Testis (tissue), 3 donors: ENCODE measurements around the gene STARD5. TPM values are rescaled to one million over a fixed set of nuclear protein-coding genes. Genes with fewer than 3 reads are reported as not detected.

ENCODE experiments used
- DNase-seq: peaks from one replicate; pipeline ENCODE4 v3.0.0-alpha.2; 2019
- H3K27ac ChIP-seq, 2 donors: fragments of 200-600 bp; sonication (generic); one replicate each; pipeline ENCODE4 v1.5.1; 2019
- H3K27me3 ChIP-seq: fragments of 200-600 bp; sonication (generic); one replicate; pipeline ENCODE4 v1.5.1; 2019
- H3K36me3 ChIP-seq: fragments of 200-600 bp; sonication (generic); one replicate; pipeline ENCODE4 v1.5.1; 2017; ENCODE audit warnings: low read depth; ENCODE audit errors: missing control alignments
- H3K4me1 ChIP-seq: fragments of 200-600 bp; sonication (generic); one replicate; pipeline ENCODE4 v1.5.1; 2019
- H3K4me3 ChIP-seq, 2 donors: fragments of 200-600 bp; sonication (generic); one replicate each; pipeline ENCODE4 v1.5.1; 2017 to 2019
- H3K9me3 ChIP-seq: fragments of 200-600 bp; sonication (generic); one replicate; pipeline ENCODE4 v1.5.1; 2017
- CTCF ChIP-seq, 3 experiments: fragments of 450-650 bp in 2 of 3; fragments of 200-600 bp in 1 of 3; sonication (generic) in 1 of 3; IDR thresholded peaks; one replicate each; pipeline ENCODE4 v1.5.1; 2016 to 2019; ENCODE audit warnings: antibody characterized with exemption in 3 of 3, mild to moderate bottlenecking in 2 of 3, moderate library complexity in 1 of 3
- POLR2A ChIP-seq: fragments of 450-650 bp; IDR thresholded peaks from one replicate; pipeline ENCODE4 v1.6.1; 2017; ENCODE audit warnings: antibody characterized with exemption, mild to moderate bottlenecking, moderate library complexity
- WGBS, 2 donors: methylation state at CpG; one replicate each; pipeline ENCODE4 v1.1.5; 2018; 5-methylcytosine and 5-hydroxymethylcytosine counted together
- intact Hi-C: fragments of 100-400 bp; cut with DNase I; formaldehyde crosslinking; loops from one replicate; pipeline ENCODE4 v1.15.1; 2023; ENCODE audit warnings: low total_unique reads
- polyA plus RNA-seq: library from polyadenylated mRNA; stranded (reverse); fragments of 350-450 nt; fragmentation: Illumina TruSeq; extraction: RNeasy Lipid Tissue Mini Kit (QIAGEN cat#74804); gene quantifications from one replicate; pipeline ENCODE4 v1.2.3, GENCODE V29; 2014; ENCODE audit warnings: low read depth, low replicate concordance; ENCODE audit not compliant: insufficient read depth
- total RNA-seq, 2 donors: library from RNA; depleted of rRNA; stranded (reverse); fragments of >200 nt; gene quantifications; one replicate each; pipeline ENCODE4 v1.2.3, GENCODE V29; 2016

Gene STARD5
- total and polyA plus RNA-seq, 3 donors from 2014 or later, result 8.7 to 16.2 (median 15.7) TPM

- no peak for DNase-seq
- Histone ChIP-seq H3K27me3 (no peaks in the 10 kb centered on the region), H3K27ac (no peak overlapping the region), H3K4me3 (no peak overlapping the region), H3K4me1 (no peaks in the 10 kb centered on the region), H3K36me3 (no peaks in the 10 kb centered on the region), H3K9me3 (no peaks in the 10 kb centered on the region)
- intact Hi-C loops, result no loop called here
- no peak for TF ChIP-seq CTCF (IDR thresholded peaks at IDR 0.05)
- TF ChIP-seq POLR2A, result no peak
- 82 to 86% methylated on average over 4 of the region's 4 CpGs for WGBS, 2 donors
These were observed 26.1 kb downstream of the STARD5 start for GRCh38 chr15:81297603-81298575.

GRCh38 chr15:81297147-81297572, 26.8 kb downstream of the STARD5 start:
- no peaks in the 10 kb centered on the region for H3K36me3 ChIP-seq
- intact Hi-C loops, result no loop called here

GRCh38 chr15:81296673-81297072, 27.3 kb downstream of the STARD5 start:
- DNase-seq, result peak; percentile 34
- no peaks in the 10 kb centered on the region for H3K9me3 ChIP-seq
- no peak overlapping the region for H3K27ac ChIP-seq
- no peaks in the 10 kb centered on the region for H3K36me3 ChIP-seq
- no peak overlapping the region for H3K4me3 ChIP-seq
- intact Hi-C loops, result no loop called here
- no peaks in the 10 kb centered on the region for H3K27me3 ChIP-seq
- 74 to 89% methylated on average over 11 of the region's 11 CpGs for WGBS, 2 donors
- H3K4me1 ChIP-seq, result no peaks in the 10 kb centered on the region
- TF ChIP-seq POLR2A, result no peak
- TF ChIP-seq CTCF (IDR thresholded peaks at IDR 0.05), result no peak

More at GRCh38 chr15:81297147-81297572, 26.8 kb downstream of the STARD5 start:
- Histone ChIP-seq H3K4me1 (no peaks in the 10 kb centered on the region), H3K9me3 (no peaks in the 10 kb centered on the region), H3K27me3 (no peaks in the 10 kb centered on the region), H3K4me3 (no peak overlapping the region), H3K27ac (no peak overlapping the region)
- no peak for DNase-seq
- 78 to 86% methylated on average over 3 of the region's 3 CpGs for WGBS, 2 donors
- TF ChIP-seq CTCF (IDR thresholded peaks at IDR 0.05) (no peak), POLR2A (no peak)

GRCh38 chr15:81296186-81296585, 27.8 kb downstream of the STARD5 start:
- Histone ChIP-seq H3K27me3 (no peaks in the 10 kb centered on the region), H3K4me1 (no peaks in the 10 kb centered on the region), H3K27ac (no peak overlapping the region), H3K4me3 (no peak overlapping the region), H3K9me3 (no peaks in the 10 kb centered on the region), H3K36me3 (no peaks in the 10 kb centered on the region)
- no peak for TF ChIP-seq POLR2A
- TF ChIP-seq CTCF (IDR thresholded peaks at IDR 0.05), result no peak
- intact Hi-C loops, result no loop called here
- 89 to 96% methylated on average over 2 of the region's 2 CpGs for WGBS, 2 donors
- no peak for DNase-seq
